AG20443 (cell line): ENCODE measurements around the gene ANKRD65.
"Not testable (repeated sequence)": the region's sequence is repeated elsewhere in the genome, so short reads cannot be mapped to it uniquely, and the experiment has no call there.

Experiments
- DNase-seq: peaks from one replicate; pipeline ENCODE4 v3.0.0; 2012; ENCODE audit warnings: low spot score, mixed read lengths

Gene ANKRD65

DNA sequence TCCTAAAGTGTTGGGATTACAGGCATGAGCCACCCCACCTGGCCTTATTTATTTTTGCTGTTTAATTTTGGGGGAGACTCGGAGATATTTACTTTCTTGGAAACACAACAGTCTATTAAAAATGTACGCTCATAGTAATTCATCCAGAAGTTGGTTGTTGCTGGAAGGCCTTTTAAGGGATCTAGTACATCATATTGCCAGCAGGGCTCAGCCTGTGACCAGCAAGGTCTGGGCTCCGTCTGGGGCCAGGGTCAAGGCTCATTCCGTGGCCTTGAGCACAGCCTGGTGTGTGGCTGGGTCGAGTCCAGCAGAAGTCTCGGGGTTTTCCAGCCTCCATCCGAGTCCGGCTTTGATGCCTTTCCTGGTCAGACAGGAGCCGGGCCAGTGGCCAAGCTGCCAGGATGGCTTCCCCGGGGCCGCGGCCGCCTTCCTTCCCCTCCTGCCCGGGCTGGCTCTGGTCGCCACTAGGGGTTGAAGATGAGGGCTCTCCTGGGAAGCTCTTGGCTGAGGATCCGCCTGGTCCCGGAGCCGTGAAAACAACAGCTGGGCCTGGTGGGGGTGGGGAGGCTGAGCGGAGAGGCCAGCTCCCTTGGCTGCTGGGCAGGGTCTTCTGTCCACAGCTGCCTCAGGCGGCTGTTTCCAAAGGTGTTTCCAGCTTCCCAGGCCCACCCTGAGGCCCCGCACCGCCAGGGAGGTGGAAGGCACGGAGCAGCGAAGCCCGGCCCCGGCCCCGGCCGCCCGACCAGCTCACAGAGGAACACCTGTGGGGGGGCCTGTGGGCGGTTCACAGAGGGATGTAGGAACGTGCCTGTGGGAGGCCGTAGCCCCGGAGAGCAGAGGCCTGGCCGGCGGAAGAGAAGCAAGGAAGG is 9.3 kb upstream of the ANKRD65 start:
- DNase-seq: peak; percentile 64

DNA sequence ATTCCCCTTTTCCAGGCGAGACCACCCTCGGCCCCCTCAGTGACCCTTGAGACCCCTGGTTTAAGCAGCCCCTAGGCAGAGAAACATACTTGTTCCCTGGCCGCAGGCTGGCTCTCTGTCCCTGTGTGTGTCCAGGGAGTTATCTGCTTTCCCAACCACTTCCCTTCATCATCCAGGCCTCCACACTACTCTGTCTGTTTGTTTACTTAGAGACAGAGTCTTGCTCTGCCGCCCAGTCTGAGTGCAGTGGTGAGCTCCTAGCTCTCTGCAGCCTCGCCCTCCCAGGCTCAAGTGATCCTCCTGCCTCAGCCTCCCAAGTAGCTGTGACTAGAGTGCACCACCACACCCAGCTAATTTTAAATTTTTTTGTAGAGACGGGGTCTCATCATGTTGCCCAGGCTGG is 8.6 kb upstream of the ANKRD65 start:
- DNase-seq: peak; percentile 17

DNA sequence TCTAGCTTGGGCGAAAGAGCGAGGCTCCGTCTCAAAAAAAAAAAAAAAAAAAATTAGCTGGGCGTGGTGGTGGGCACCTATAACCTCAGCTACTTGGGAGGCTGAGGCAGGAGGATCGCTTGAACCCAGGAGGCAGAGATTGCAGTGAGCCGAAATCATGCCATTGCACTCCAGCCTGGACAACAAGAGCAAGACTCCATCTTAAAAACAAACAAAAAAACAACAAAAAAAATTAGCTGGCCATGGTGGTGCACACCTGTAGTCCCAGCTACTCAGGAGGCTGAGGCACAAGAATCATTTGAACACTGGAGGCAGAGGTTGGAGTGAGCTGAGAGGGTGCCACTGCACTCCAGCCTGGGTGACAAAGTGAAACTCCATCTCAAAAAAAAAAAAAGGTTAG is 7.9 kb upstream of the ANKRD65 start:
- DNase-seq: not testable (repeated sequence)

DNA sequence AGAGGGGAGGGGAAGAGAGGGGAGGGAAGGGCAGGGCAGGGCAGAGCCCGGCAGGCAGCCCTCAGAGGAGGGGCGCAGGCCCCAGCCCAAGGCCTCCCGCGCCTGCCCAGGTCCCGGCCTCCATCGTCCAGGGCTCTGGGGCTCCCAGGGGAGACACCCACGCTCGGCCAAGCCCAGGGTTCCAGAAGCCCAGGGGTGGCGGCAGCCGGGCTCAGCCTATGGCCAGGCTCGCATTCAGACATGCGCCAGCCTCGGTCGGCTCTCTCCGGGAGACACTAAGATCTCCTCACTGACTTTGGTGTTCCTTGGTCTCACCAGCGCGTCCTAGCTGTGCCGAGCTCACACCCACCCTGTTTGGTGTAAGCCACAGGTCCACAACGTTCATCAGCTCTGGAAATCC is 7.1 kb upstream of the ANKRD65 start:
- no peak for DNase-seq

- DNase-seq: no peak
These were observed 6.7 kb upstream of the ANKRD65 start for GRCh38 chr1:1427820-1428148.

DNA sequence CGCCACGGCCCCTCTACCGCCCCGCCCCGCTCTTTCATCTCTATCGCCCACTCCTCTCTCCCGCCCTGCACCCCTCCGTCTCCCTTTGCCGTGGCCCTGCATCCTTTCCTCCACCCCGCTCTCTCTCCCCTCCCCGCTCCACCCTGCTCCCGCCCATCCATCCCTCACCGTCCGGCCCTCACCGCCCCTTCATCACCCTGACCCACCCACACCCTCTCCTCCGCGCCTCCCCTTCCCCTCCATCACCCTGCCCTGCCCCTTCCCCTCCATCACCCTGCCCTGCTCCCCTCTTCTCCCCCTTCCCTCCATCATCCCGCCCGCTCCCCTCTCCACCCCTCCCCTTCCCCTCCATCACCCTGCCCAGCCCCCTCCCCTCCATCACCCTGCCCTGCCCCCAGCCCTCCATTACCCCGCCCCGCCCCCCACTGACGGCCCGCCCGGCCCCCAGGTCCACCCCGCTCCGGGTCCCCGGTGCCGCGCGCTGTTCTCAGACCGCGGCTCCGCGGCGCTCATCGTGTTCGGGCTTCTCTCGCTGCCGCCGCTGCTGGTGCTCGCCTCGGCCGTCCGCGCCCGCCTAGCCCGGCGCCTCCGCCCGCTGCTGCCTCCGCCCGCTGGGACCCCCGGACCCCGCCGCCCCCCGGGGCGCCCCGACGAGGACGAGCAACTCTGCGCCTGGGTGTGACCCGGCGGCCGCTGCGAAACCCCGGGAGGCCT is 6.2 kb upstream of the ANKRD65 start:
- DNase-seq: peak; percentile 69

DNA sequence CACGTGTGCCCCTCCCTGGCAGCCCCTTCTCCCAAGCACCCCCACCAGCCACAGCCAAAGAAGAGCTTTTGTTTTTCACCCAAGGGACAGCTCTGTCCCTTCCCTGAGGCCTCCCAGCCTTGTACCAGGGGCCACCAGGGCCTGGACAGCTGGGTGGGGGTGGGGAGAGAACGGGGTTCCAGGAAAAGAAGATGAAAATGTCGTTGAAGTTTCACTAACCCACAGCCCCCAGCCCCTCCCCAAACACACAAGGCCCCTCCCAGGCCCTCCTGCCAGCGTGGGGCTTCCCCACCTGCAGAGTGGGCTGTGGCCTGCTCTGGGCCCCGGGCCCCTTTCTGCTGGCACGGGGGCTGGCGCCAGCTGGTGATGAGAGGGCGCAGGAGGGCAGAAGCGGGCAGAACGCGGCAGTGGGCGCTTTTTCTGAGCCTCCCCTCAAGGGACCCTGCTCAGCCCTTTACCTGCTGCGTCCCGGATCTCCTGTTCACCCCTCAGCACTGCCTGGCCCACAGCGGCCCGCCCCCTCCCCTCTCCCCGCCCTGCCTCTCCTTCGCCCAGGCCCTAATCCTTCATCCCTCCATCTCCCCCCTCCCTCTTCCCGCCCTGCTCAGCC is 5.5 kb upstream of the ANKRD65 start:
- DNase-seq: no peak

GRCh38 chr1:1425753-1426495 is 4.8 kb upstream of the ANKRD65 start:
- DNase-seq: peak; percentile 16

DNA sequence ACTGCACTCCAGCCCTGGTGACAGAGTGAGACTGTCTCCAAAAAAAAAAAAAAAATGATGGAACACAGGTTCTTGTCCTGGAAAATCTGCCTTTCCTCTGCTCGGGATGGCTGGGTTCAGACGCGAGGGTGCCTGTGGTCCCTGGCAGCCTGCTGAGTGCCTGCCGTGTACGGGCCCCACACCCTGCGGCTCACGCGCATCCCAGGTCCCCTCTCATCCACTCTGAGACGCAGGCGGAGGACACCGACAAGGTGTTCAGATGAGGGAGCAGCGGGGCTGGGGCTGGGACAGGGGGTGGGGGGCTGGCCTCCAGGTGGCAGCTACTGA is 4.3 kb upstream of the ANKRD65 start:
- no peak for DNase-seq

- DNase-seq: no peak
These were observed 3.6 kb upstream of the ANKRD65 start for GRCh38 chr1:1424707-1425106.

- DNase-seq: no peak
These were observed 2.1 kb upstream of the ANKRD65 start for GRCh38 chr1:1423245-1423597.

GRCh38 chr1:1422465-1423244 is 1.6 kb upstream of the ANKRD65 start:
- no peak for DNase-seq

DNA sequence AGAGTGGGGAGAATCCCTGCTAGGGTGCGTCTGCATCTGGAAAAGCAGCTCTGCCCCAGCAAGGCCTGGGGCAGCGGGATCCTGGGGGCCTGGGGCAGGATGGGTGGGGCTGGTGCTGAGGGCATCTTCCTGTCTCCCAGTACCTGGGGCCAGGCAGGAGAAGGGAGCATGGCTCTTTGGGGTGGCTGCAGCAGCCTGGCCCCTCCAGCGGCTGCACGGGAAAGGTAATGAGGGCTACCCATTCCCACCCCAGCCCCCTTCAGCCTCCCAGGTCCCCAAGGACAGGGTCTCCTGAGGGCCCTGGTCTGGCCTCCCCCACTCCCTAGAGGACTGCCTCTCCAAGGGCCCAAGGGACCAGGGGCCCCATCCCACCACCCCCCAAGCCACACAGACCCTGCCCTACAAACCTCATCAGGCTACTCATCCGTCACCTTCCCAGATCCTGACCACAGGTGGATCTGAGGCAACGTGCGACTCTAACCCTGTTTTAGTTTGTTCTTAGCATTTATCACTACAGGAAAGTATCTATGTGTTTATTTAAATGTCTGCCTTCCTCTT is 910 bp upstream of the ANKRD65 start:
- no peak for DNase-seq

GRCh38 chr1:1420654-1421141 is 378 bp downstream of the ANKRD65 start:
- DNase-seq: no peak

DNA sequence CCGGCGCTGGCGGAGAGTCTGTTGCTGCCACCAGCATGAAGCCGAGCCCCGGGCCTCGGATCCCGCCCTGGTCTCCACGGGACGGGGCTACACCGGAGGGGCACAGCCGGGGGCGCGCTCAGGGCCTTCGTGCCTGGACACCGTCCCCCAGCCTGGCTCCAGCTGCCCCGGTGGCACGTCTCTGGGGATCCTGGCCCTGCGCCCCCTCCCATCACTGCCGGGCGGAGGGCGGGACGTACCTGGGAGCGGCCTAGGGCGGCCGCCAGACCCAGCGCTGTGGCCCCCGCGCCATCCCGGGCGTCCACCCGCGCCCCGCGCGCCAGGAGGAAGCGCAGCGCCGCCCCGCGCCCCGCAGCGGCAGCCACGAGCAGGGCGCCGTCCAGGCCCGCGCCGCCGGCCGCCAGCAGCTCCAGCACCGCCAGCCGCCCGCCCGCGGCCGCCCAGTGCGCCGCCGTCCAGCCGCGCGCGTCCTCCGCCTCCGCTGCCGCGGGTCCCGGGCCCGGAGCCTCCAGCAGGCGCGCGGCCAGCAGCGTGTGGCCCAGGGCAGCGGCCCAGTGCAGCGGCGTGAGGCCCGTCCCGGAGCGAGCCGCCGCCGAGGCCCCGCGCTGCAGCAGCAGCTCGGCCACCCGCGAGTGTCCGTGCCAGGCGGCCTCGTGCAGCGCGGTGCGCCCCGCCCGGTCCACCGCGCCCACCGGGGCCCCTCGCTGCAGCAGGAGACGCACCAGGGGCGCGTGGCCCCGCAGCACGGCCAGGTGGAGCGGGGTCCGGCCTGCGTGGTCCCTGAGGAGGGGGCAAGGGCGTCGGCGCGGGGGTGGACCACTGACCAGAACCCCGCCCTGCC is 1.0 kb downstream of the ANKRD65 start:
- peak; percentile 75 for DNase-seq

DNA sequence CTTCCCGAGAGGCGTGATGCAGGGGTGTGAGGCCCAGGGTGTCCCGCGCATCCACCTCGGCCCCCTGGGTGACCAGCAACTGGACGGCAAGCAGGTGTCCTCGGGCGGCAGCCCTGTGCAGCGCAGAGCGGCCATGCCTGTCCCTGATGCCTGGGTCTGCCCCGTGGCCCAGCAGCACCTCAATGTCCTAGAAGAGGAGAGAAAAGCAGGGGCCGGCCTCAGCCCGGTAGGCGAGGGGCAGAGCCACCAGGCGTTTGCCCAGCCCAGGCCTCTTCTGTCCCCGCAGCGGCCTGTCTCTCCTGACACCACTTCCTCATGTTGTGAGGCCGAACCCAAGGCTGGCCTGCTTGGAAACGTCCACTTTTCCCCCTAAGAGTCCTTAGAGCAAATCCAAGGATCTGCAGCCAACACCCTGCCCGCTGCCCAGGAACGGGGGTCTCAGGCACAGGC is 1.7 kb downstream of the ANKRD65 start:
- no peak for DNase-seq

- DNase-seq: no peak
These were observed 2.4 kb downstream of the ANKRD65 start for GRCh38 chr1:1418464-1419362.

DNA sequence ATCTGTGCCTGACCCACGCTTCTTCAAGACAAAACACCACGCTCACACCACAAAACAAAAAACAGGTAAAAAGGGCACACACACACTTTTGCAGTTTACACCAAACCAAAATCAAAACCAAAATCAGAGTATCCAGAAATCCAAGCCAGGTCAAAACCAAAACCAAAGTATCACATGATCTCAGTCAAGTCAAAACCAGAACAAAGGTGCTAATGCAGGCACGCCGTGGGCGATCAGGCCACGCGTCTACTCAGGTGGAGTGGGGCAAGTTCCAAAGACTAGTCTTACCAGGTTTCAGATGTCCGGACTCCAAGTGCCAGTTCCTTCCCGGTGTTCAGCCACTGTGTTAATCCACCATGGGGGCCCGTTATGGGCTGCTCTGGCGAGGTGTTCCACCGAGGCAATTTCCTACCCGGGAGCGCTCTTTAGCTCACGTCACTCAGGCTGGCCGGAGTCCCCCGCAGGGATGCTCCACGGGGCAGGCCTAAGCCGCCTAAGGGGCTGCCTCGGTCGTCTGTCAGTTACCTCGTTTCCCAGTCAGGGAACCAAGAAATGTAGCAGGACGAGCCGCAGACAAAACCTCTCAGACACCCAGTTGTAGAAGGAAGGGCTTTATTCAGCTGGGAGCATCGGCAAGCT is 3.1 kb downstream of the ANKRD65 start:
- not testable (repeated sequence) for DNase-seq

GRCh38 chr1:1417396-1417795 is 3.7 kb downstream of the ANKRD65 start:
- DNase-seq: not testable (repeated sequence)
